Measurements from ENCODE around the gene ELK4.

The ELK4 gene

GRCh38 chr1:205563927-205564441 lies 67.8 kb downstream of the ELK4 start:
- no peak for DNase-seq (ENCODE audit: low read depth in 2 of 2)

- no peak for DNase-seq (ENCODE audit: low read depth in 2 of 2)
Measured at GRCh38 chr1:205561501-205562203, 70.2 kb downstream of the ELK4 start.
